CMK (cell line): ENCODE data around the gene ADGRG3.
"Not testable (repeated sequence)": the region's sequence is repeated elsewhere in the genome, so short reads cannot be mapped to it uniquely, and the experiment has no call there.

Experiments used
- DNase-seq: peaks from one replicate; pipeline ENCODE4 v3.0.0-alpha.2; 2010; ENCODE audit warnings: low read depth

The ADGRG3 gene

GRCh38 chr16:57697896-57698537 is 29.9 kb downstream of the ADGRG3 start:
- DNase-seq = no peak

- DNase-seq = no peak
Observed at GRCh38 chr16:57698812-57699405, 30.8 kb downstream of the ADGRG3 start.

- no peak for DNase-seq
Observed at GRCh38 chr16:57699481-57699880, 31.4 kb downstream of the ADGRG3 start.

- no peak for DNase-seq
Observed at GRCh38 chr16:57699899-57700298, 31.8 kb downstream of the ADGRG3 start.

- no peak for DNase-seq
Observed at GRCh38 chr16:57700781-57701551, 32.9 kb downstream of the ADGRG3 start.

- no peak for DNase-seq
Observed at GRCh38 chr16:57701759-57702371, 33.8 kb downstream of the ADGRG3 start.

GRCh38 chr16:57703416-57704010 is 35.4 kb downstream of the ADGRG3 start:
- no peak for DNase-seq

GRCh38 chr16:57704011-57704904 is 36.2 kb downstream of the ADGRG3 start:
- no peak for DNase-seq

- no peak for DNase-seq
Observed at GRCh38 chr16:57704905-57705852, 37.1 kb downstream of the ADGRG3 start.

- DNase-seq = no peak
Observed at GRCh38 chr16:57706717-57707116, 38.6 kb downstream of the ADGRG3 start.

- DNase-seq = no peak
Observed at GRCh38 chr16:57707331-57707730, 39.2 kb downstream of the ADGRG3 start.

- no peak for DNase-seq
Observed at GRCh38 chr16:57708168-57708567, 40.1 kb downstream of the ADGRG3 start.

GRCh38 chr16:57709663-57710062 is 41.6 kb downstream of the ADGRG3 start:
- DNase-seq = no peak

GRCh38 chr16:57711346-57711745 is 43.2 kb downstream of the ADGRG3 start:
- no peak for DNase-seq

- no peak for DNase-seq
Observed at GRCh38 chr16:57711993-57712392, 43.9 kb downstream of the ADGRG3 start.

- DNase-seq = not testable (repeated sequence)
Observed at GRCh38 chr16:57712569-57712968, 44.5 kb downstream of the ADGRG3 start.

- no peak for DNase-seq
Observed at GRCh38 chr16:57713596-57713995, 45.5 kb downstream of the ADGRG3 start.

- DNase-seq = no peak
Observed at GRCh38 chr16:57714047-57714446, 45.9 kb downstream of the ADGRG3 start.

GRCh38 chr16:57720142-57720575 is 52.1 kb downstream of the ADGRG3 start:
- DNase-seq = peak; percentile 36
